ENCODE measurements around the gene OCEL1. TPM values are rescaled to one million over a fixed set of nuclear protein-coding genes. Genes with fewer than 3 reads are reported as not detected.

Gene OCEL1
- total RNA-seq, 4 donors from 2014 or later = 1.8 to 6.9 (median 4.1) TPM

- no peak overlapping the region for H3K27ac ChIP-seq
Observed at GRCh38 chr19:17240062-17240752, 14.2 kb downstream of the OCEL1 start.

GRCh38 chr19:17240826-17241399, 14.9 kb downstream of the OCEL1 start:
- H3K27ac ChIP-seq = peak overlapping the region in 3 of 4 donors; percentile 42 to 94 (median 88)
- H3K4me1 ChIP-seq = peaks cover 15 to 65% (median 16%) of the 10 kb centered on the region in 3 donors
- no peaks in the 10 kb centered on the region for H3K9me3 ChIP-seq
- peaks cover 0 to 49% (median 5%) of the 10 kb centered on the region in 3 donors for H3K36me3 ChIP-seq
- 93 to 98% methylated on average over 5 to 6 of the region's 6 CpGs for whole genome bisulfite sequencing, 2 donors
- H3K27me3 ChIP-seq = no peaks in the 10 kb centered on the region
- no peak overlapping the region for H3K4me3 ChIP-seq
- no peak for TF ChIP-seq POLR2A (IDR thresholded peaks at IDR 0.05)
- TF ChIP-seq, protein P1, sequence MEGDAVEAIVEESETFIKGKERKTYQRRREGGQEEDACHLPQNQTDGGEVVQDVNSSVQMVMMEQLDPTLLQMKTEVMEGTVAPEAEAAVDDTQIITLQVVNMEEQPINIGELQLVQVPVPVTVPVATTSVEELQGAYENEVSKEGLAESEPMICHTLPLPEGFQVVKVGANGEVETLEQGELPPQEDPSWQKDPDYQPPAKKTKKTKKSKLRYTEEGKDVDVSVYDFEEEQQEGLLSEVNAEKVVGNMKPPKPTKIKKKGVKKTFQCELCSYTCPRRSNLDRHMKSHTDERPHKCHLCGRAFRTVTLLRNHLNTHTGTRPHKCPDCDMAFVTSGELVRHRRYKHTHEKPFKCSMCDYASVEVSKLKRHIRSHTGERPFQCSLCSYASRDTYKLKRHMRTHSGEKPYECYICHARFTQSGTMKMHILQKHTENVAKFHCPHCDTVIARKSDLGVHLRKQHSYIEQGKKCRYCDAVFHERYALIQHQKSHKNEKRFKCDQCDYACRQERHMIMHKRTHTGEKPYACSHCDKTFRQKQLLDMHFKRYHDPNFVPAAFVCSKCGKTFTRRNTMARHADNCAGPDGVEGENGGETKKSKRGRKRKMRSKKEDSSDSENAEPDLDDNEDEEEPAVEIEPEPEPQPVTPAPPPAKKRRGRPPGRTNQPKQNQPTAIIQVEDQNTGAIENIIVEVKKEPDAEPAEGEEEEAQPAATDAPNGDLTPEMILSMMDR (IDR thresholded peaks at IDR 0.05) = no peak
- DNase-seq = no peak
- intact Hi-C loops (cut with DNase I) = no loop called here

More at GRCh38 chr19:17240062-17240752, 14.2 kb downstream of the OCEL1 start:
- H3K4me3 ChIP-seq = no peak overlapping the region
- H3K9me3 ChIP-seq = no peaks in the 10 kb centered on the region
- H3K4me1 ChIP-seq = peaks cover 17 to 72% (median 18%) of the 10 kb centered on the region in 3 donors
- peaks cover 0 to 49% (median 5%) of the 10 kb centered on the region in 3 donors for H3K36me3 ChIP-seq
- intact Hi-C loops (cut with DNase I) = no loop called here
- no peaks in the 10 kb centered on the region for H3K27me3 ChIP-seq
- no peak for DNase-seq
- 73 to 76% methylated on average over 13 to 15 of the region's 24 CpGs for WGBS, 2 donors
- TF ChIP-seq POLR2A (IDR thresholded peaks at IDR 0.05) = no peak
- TF ChIP-seq, protein P1 (IDR thresholded peaks at IDR 0.05) = no peak

DNA sequence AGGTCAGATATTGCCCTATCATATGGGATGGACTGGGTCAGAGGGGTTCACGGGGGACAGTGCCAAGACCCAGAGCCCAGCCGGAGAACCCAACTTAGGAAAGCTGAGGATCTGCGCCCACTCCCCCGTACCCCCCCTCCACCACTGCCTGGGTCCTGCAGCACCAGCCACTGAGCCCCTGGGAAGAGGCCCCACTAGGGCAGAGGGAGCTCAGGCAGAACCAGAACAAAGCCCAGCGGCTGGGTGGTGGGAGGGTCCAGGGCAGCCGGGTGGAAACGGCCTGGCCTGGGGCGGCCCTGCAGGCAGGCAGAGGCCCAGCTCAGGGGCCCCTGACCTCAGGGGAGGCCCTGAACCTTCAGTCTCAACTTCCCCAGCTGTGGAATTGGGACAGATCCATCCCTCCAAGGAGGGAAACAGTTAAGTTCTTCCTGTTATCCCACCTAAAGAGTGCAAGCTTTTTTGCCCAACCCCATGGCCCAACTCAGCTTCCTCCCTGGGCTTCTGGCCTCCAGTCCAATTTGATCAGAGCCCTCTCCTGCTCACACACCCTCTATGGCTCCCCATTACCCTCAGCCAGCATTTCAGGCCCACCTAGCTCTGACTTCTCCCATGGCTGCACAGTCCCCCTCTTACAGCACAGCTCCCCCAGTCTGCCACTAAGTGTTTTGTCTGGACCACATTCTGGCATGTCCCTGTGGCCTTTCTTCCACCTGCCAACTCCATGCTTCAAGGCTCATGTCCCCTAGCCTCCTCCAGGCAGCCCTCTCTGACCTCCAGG, 16.6 kb downstream of the OCEL1 start:
- no peak for DNase-seq
- H3K9me3 ChIP-seq = no peaks in the 10 kb centered on the region
- intact Hi-C loops (cut with DNase I) = no loop called here
- peaks cover 0 to 38% (median 5%) of the 10 kb centered on the region in 3 donors for H3K36me3 ChIP-seq
- TF ChIP-seq POLR2A (IDR thresholded peaks at IDR 0.05) = no peak
- TF ChIP-seq, protein P1 (IDR thresholded peaks at IDR 0.05) = no peak
- H3K4me3 ChIP-seq = peak overlapping the region in 3 of 4 donors; percentile 89 to 95 (median 92)
- H3K27ac ChIP-seq = peak overlapping the region; percentile 88 to 94 (median 92)
- WGBS, 2 donors = 55 to 57% methylated on average over 4 of the region's 8 CpGs
- no peaks in the 10 kb centered on the region for H3K27me3 ChIP-seq
- peaks cover 17 to 65% (median 31%) of the 10 kb centered on the region in 3 donors for H3K4me1 ChIP-seq

DNA sequence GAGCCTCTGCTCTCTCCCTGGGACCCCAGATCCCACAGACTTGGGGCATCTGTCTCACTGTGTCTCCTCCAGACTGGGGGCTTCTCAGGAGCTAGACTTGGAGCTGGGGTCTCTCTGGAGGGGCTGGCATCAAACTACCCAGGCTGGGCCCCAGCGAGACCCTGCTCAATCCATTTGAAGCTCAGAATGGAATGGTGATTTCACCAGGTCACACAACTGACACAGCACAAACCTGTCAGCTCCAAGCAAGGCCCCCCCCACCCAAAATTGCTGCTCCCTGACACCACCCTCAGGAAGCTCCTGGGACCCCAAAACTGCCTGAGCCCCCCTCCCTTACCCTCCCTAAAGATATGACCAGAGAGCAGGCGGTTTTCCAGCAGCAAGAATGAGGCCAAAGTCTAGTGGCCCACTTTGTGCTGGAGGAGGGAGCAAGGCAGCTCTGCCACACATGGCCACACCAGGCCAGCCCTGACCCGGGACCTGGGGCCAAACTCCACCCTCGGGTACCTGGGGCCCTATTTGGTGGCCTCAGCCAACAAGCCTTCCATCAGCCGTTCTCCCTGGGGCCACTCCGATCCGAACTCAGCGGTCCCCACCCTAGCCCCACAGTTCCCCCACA, 17.3 kb downstream of the OCEL1 start:
- Histone ChIP-seq H3K27me3 (no peaks in the 10 kb centered on the region), H3K9me3 (no peaks in the 10 kb centered on the region), H3K27ac (peak overlapping the region; percentile 88 to 94 (median 92)), H3K36me3 (peaks cover 0 to 31% (median 5%) of the 10 kb centered on the region in 3 donors), H3K4me3 (peak overlapping the region; percentile 81 to 95 (median 90)), H3K4me1 (peaks cover 23 to 70% (median 36%) of the 10 kb centered on the region in 3 donors)
- 60 to 100% methylated on average over 1 of the region's 8 CpGs for WGBS, 2 donors
- intact Hi-C loops (cut with DNase I) = no loop called here
- no peak for TF ChIP-seq POLR2A (IDR thresholded peaks at IDR 0.05)
- TF ChIP-seq, protein P1 (IDR thresholded peaks at IDR 0.05) = no peak
- no peak for DNase-seq
